Gastrocnemius medialis (tissue), 4 donors: ENCODE measurements around the gene ARID1B. TPM values are rescaled to one million over a fixed set of nuclear protein-coding genes. Genes with fewer than 3 reads are reported as not detected.

Source experiments
- ATAC-seq, 2 donors: fragments of 150-250 bp; one replicate each; pipeline ENCODE4 v1.9.1; 2016
- DNase-seq, 2 donors: peaks; one replicate each; pipeline ENCODE4 v3.0.0-alpha.2; 2019
- H3K27ac ChIP-seq, 4 donors: fragments of 200-600 bp; sonication (generic); 1 replicate in 1 of 4; 2 replicates in 3 of 4; pipeline ENCODE4 v1.5.1; 2016 to 2018; ENCODE audit warnings: mild to moderate bottlenecking in 2 of 4, moderate library complexity in 1 of 4
- H3K27me3 ChIP-seq, 3 donors: fragments of 200-600 bp; sonication (generic) in 2 of 3; 1 replicate in 1 of 3; 2 replicates in 2 of 3; pipeline versions ENCODE4 v1.5.1 to v1.6.0; 2016 to 2019; ENCODE audit warnings: mild to moderate bottlenecking in 1 of 3, moderate library complexity in 1 of 3
- H3K36me3 ChIP-seq, 2 donors: fragments of 200-600 bp; sonication (generic) in 1 of 2; one replicate each; pipeline ENCODE4 v1.5.1; 2017 to 2018
- H3K4me1 ChIP-seq, 2 donors: fragments of 200-600 bp; sonication (generic) in 1 of 2; one replicate each; pipeline ENCODE4 v1.5.1; 2016 to 2017; ENCODE audit warnings: mild to moderate bottlenecking in 2 of 2
- H3K4me3 ChIP-seq, 4 donors: fragments of 200-600 bp; sonication (generic) in 3 of 4; 1 replicate in 1 of 4; 2 replicates in 3 of 4; pipeline ENCODE4 v1.5.1; 2016 to 2019; ENCODE audit warnings: mild to moderate bottlenecking in 2 of 4
- H3K9me3 ChIP-seq, 3 donors: fragments of 200-600 bp; sonication (generic) in 2 of 3; 1 replicate in 1 of 3; 2 replicates in 2 of 3; pipeline ENCODE4 v1.5.1; 2016 to 2019
- POLR2A ChIP-seq, 2 donors: fragments of 450-650 bp; IDR thresholded peaks; one replicate each; pipeline ENCODE4 v1.6.1; 2017; ENCODE audit warnings: antibody characterized with exemption in 2 of 2, mild to moderate bottlenecking in 2 of 2, moderate library complexity in 2 of 2
- in situ Hi-C, 4 donors: fragments of 200-750 bp; cut with MboI; loops; one replicate each; pipeline versions ENCODE4 v1.15.0 to v1.8.0; 2017; ENCODE audit warnings: low sequenced_read_pairs in 4 of 4
- intact Hi-C: fragments of 100-400 bp; cut with DNase I; formaldehyde crosslinking; loops from one replicate; pipeline ENCODE4 v1.15.1; 2023; ENCODE audit warnings: low total_unique reads
- total RNA-seq, 4 donors: library from RNA; depleted of rRNA; stranded (reverse); fragments of >200 nt; gene quantifications; one replicate each; pipeline versions ENCODE4 v1.1.0 to v1.2.3, GENCODE V29; 2016
- TF ChIP-seq, protein P1 (sequence below), 5 experiments: fragments of 450-650 bp in 3 of 5; fragments of 200-600 bp in 2 of 5; sonication (generic) in 2 of 5; IDR thresholded peaks in 4 of 5; conservative IDR thresholded peaks in 1 of 5; 1 replicate in 4 of 5; 2 replicates in 1 of 5; pipeline ENCODE4 v1.5.1; 2016 to 2019; ENCODE audit warnings: antibody characterized with exemption in 5 of 5, mild to moderate bottlenecking in 3 of 5, moderate library complexity in 3 of 5

The ARID1B gene
- total RNA-seq, 4 donors from 2014 or later, result 54.9 to 75.3 (median 62.0) TPM

- no peaks in the 10 kb centered on the region for H3K36me3 ChIP-seq
- no peak overlapping the region for H3K4me3 ChIP-seq
- intact Hi-C loops, result no loop called here
- in situ Hi-C loops, result no loop called here
- H3K4me1 ChIP-seq, result peaks cover 37 to 53% of the 10 kb centered on the region in 2 donors
- no peaks in the 10 kb centered on the region for H3K27me3 ChIP-seq
- TF ChIP-seq, protein P1, sequence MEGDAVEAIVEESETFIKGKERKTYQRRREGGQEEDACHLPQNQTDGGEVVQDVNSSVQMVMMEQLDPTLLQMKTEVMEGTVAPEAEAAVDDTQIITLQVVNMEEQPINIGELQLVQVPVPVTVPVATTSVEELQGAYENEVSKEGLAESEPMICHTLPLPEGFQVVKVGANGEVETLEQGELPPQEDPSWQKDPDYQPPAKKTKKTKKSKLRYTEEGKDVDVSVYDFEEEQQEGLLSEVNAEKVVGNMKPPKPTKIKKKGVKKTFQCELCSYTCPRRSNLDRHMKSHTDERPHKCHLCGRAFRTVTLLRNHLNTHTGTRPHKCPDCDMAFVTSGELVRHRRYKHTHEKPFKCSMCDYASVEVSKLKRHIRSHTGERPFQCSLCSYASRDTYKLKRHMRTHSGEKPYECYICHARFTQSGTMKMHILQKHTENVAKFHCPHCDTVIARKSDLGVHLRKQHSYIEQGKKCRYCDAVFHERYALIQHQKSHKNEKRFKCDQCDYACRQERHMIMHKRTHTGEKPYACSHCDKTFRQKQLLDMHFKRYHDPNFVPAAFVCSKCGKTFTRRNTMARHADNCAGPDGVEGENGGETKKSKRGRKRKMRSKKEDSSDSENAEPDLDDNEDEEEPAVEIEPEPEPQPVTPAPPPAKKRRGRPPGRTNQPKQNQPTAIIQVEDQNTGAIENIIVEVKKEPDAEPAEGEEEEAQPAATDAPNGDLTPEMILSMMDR (IDR thresholded peaks at IDR 0.05 in 4 of 5, conservative IDR thresholded peaks at IDR 0.05 in 1 of 5), result no peak
- TF ChIP-seq POLR2A (IDR thresholded peaks at IDR 0.05), result no peak
- DNase-seq (no peak), ATAC-seq (no peak)
- H3K27ac ChIP-seq, result no peak overlapping the region
- no peaks in the 10 kb centered on the region for H3K9me3 ChIP-seq
These were observed 212.1 kb downstream of the ARID1B start for GRCh38 chr6:156989159-156989806.

DNA sequence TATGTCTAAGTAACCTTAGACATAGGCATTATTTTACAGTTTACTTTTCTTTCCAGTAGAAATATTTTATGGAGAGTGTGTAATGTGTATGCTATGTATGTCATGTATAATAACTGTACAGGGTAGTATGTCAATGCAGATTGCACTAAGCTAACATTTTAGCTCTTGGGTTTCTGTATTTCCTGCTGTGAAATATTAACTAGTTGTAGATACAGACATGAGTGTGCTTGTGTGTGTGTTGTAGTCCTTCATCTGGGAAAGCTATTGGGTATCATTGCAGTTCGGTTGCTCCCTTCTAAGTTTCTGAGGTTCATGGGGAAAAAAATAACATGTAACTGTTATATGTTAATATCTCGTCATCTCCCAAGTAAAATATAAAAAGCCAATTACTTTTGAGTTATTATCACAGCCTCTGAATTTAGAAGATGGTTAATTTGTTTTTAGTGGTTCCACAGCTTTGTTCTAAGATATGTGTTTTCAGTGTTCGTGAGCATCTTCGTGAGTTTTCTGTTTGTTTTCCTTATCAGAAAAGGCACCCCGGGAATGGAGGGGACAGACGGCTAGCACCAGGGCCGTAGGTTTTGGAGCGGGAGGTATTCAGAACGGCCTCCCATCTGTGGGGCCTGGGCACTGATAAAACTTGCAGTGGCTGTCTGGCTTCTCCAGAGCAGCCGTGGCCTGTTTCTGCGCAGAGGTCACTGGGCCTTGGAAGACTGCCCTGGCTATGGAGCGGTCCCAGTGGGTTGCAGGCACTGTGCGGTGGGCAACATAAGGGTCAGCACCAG lies 215.0 kb downstream of the ARID1B start:
- intact Hi-C loops (no loop called here), in situ Hi-C loops (no loop called here)
- peak overlapping the region in 3 of 4 donors; percentile 60 to 80 (median 72) for H3K27ac ChIP-seq
- DNase-seq, result no peak
- ATAC-seq, result no peak
- no peaks in the 10 kb centered on the region for H3K27me3 ChIP-seq
- no peak for TF ChIP-seq POLR2A (IDR thresholded peaks at IDR 0.05)
- TF ChIP-seq, protein P1 (IDR thresholded peaks at IDR 0.05 in 4 of 5, conservative IDR thresholded peaks at IDR 0.05 in 1 of 5), result no peak
- H3K9me3 ChIP-seq, result no peaks in the 10 kb centered on the region
- peaks cover 54 to 78% of the 10 kb centered on the region in 2 donors for H3K4me1 ChIP-seq
- H3K36me3 ChIP-seq, result no peaks in the 10 kb centered on the region
- no peak overlapping the region for H3K4me3 ChIP-seq

GRCh38 chr6:156993713-156994112 lies 216.5 kb downstream of the ARID1B start:
- no peak overlapping the region for H3K4me3 ChIP-seq
- no peaks in the 10 kb centered on the region for H3K9me3 ChIP-seq
- ATAC-seq, result no peak
- TF ChIP-seq, protein P1 (IDR thresholded peaks at IDR 0.05 in 4 of 5, conservative IDR thresholded peaks at IDR 0.05 in 1 of 5), result no peak
- no peak for TF ChIP-seq POLR2A (IDR thresholded peaks at IDR 0.05)
- intact Hi-C loops (no loop called here), in situ Hi-C loops (no loop called here)
- peak overlapping the region in 3 of 4 donors; percentile 60 to 80 (median 72) for H3K27ac ChIP-seq
- peaks cover 56 to 65% of the 10 kb centered on the region in 2 donors for H3K4me1 ChIP-seq
- DNase-seq, result no peak
- H3K36me3 ChIP-seq, result no peaks in the 10 kb centered on the region
- H3K27me3 ChIP-seq, result no peaks in the 10 kb centered on the region

DNA sequence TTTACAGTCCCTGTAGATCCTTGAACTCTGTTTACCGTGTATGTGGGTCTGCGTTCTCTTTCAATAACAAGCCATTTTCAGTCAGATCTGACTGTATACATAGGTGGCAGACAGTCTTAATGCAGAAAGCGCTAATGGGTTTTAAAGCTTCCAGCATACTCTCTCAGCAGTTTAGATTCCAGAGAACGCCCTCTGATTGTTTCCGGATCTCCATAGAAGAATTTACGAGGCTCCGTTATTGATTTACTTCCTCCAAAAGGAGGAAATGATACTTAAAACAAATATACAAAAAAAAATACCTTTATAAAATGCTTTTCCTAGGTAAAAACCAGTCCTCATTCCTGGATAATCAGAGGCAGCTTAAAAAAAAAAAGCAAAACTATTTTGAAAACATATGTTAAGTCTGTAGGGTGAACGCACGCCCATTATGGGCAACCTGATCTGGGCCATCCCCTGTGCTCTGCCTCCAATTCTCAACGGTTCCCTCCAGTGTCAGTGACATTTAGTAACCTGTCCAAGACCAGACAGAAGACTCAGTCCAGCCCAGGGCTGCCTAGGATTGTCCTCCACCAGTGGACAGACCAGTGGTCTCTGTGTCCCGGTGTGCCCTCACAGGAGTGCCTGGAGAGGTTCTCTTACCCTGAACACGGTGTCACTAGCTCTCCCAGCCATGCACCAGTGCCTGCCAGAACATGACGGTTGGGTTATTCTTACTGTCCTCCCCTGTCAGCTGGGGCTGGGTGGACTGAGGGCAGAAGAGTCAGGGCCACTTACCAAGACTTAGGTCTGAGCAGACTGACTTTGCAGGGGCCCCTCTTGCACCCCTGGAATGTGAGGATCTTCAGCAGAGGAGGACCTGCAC lies 217.3 kb downstream of the ARID1B start:
- peaks cover 56 to 62% of the 10 kb centered on the region in 2 donors for H3K4me1 ChIP-seq
- no peaks in the 10 kb centered on the region for H3K9me3 ChIP-seq
- in situ Hi-C loops, result no loop called here
- peak; percentile 41 to 83 for DNase-seq
- intact Hi-C loops, result no loop called here
- no peaks in the 10 kb centered on the region for H3K36me3 ChIP-seq
- peak; percentile 83 to 91 for ATAC-seq
- no peaks in the 10 kb centered on the region for H3K27me3 ChIP-seq
- TF ChIP-seq POLR2A (IDR thresholded peaks at IDR 0.05), result no peak
- TF ChIP-seq, protein P1 (IDR thresholded peaks at IDR 0.05 in 4 of 5, conservative IDR thresholded peaks at IDR 0.05 in 1 of 5), result no peak
- peak overlapping the region; percentile 60 to 80 (median 70) for H3K27ac ChIP-seq
- peak overlapping the region in 1 of 4 donors; percentile 16 for H3K4me3 ChIP-seq
